Activated CD8-positive, alpha-beta memory T cell treated with anti-CD3 and anti-CD28 coated beads for 36 hours (primary cell): ENCODE measurements around the gene XPA. TPM values are rescaled to one million over a fixed set of nuclear protein-coding genes. Genes with fewer than 3 reads are reported as not detected.

Experiments used
- CTCF ChIA-PET: fragments of 350-600 bp; sonication (Branson Sonifier 250); formaldehyde crosslinking; loops from one replicate; lab custom pipeline; 2021; ENCODE audit warnings: antibody characterized with exemption; lab: Charles Lee
- POLR2A ChIA-PET: fragments of 350-600 bp; sonication (Branson Sonifier 250); formaldehyde crosslinking; loops from one replicate; lab custom pipeline; 2021; ENCODE audit warnings: antibody characterized with exemption; lab: Charles Lee
- total RNA-seq, 2 experiments: library from RNA; stranded (reverse); gene quantifications; one replicate each; pipeline ENCODE4 v1.2.3, GENCODE V29; 2021

The XPA gene
- total RNA-seq, 2 experiments from 2014 or later = 11.1 to 11.3 TPM

- ChIA-PET POLR2A (no interaction called here), CTCF (no interaction called here)
Measured at GRCh38 chr9:97668485-97668884, 28.7 kb downstream of the XPA start.

GRCh38 chr9:97666907-97667686, 30.0 kb downstream of the XPA start:
- ChIA-PET POLR2A (no interaction called here), CTCF (no interaction called here)

GRCh38 chr9:97665742-97666141, 31.4 kb downstream of the XPA start:
- POLR2A ChIA-PET = no interaction called here

GRCh38 chr9:97660847-97661246, 36.3 kb downstream of the XPA start:
- ChIA-PET CTCF (no interaction called here), POLR2A (interaction anchor here (0.6 kb wide), 1 partner anchor 187 kb away, joined by 4 read pairs; no protein-coding TSS in a partner anchor)

More at GRCh38 chr9:97665742-97666141, 31.4 kb downstream of the XPA start:
- CTCF ChIA-PET = no interaction called here

- ChIA-PET POLR2A (no interaction called here), CTCF (no interaction called here)
Measured at GRCh38 chr9:97660340-97660739, 36.8 kb downstream of the XPA start.

- ChIA-PET POLR2A (no interaction called here), CTCF (no interaction called here)
Measured at GRCh38 chr9:97659771-97660170, 37.4 kb downstream of the XPA start.

- ChIA-PET POLR2A (no interaction called here), CTCF (no interaction called here)
Measured at GRCh38 chr9:97658707-97659106, 38.4 kb downstream of the XPA start.

- POLR2A ChIA-PET = no interaction called here
- CTCF ChIA-PET = interaction anchor here (0.6 kb wide), 1 partner anchor 378 kb away, joined by 4 read pairs; no protein-coding TSS in a partner anchor
Measured at GRCh38 chr9:97651646-97652045, 45.5 kb downstream of the XPA start.

GRCh38 chr9:97647996-97648395, 49.1 kb downstream of the XPA start:
- ChIA-PET CTCF (interaction anchor here (1.1 kb wide), 1 partner anchor 22 kb away, joined by 3 read pairs; no protein-coding TSS in a partner anchor), POLR2A (no interaction called here)

- POLR2A ChIA-PET = interaction anchor here (1.2 to 1.6 kb wide), 2 partner anchors 13 to 406 kb away, joined by 3 to 4 read pairs; partner anchors contain the start of gene TSTD2
Measured at GRCh38 chr9:97645720-97646119, 51.4 kb downstream of the XPA start.

GRCh38 chr9:97640325-97640724, 56.8 kb downstream of the XPA start:
- CTCF ChIA-PET = no interaction called here
- POLR2A ChIA-PET = no interaction called here

More at GRCh38 chr9:97645720-97646119, 51.4 kb downstream of the XPA start:
- CTCF ChIA-PET = no interaction called here

GRCh38 chr9:97638666-97639065, 58.5 kb downstream of the XPA start:
- POLR2A ChIA-PET = no interaction called here

GRCh38 chr9:97636903-97637302, 60.2 kb downstream of the XPA start:
- CTCF ChIA-PET = no interaction called here
- POLR2A ChIA-PET = no interaction called here

More at GRCh38 chr9:97638666-97639065, 58.5 kb downstream of the XPA start:
- CTCF ChIA-PET = no interaction called here

- CTCF ChIA-PET = no interaction called here
- POLR2A ChIA-PET = no interaction called here
Measured at GRCh38 chr9:97635026-97635425, 62.1 kb downstream of the XPA start.

- ChIA-PET POLR2A (interaction anchor here (1.0 to 1.5 kb wide), 4 partner anchors 15 to 63 kb away, joined by 3 to 7 read pairs (median 3); partner anchors contain the start of gene XPA), CTCF (interaction anchor here (1.2 kb wide), 1 partner anchor 62 kb away, joined by 3 read pairs; no protein-coding TSS in a partner anchor)
Measured at GRCh38 chr9:97633859-97634490, 63.2 kb downstream of the XPA start.

GRCh38 chr9:97632985-97633858, 63.9 kb downstream of the XPA start, which contains the start of the genes NCBP1 and TSTD2:
Gene NCBP1, plus strand, starts transcription at chr9:97633821. Its CDS starts 61 bp downstream, at chr9:97633882.
Gene TSTD2, minus strand, starts transcription at chr9:97633368. Its CDS starts 5,806 bp downstream, at chr9:97627562.
- CTCF ChIA-PET = interaction anchor here (0.6 to 1.8 kb wide), 4 partner anchors 14 to 289 kb away, joined by 3 to 7 read pairs (median 3); partner anchors contain the start of gene TRMO
- POLR2A ChIA-PET = interaction anchor here (0.6 to 1.5 kb wide), 9 partner anchors 12 to 804 kb away, joined by 3 to 7 read pairs (median 4); partner anchors contain the start of gene XPA

GRCh38 chr9:97632248-97632984, 64.7 kb downstream of the XPA start:
- ChIA-PET POLR2A (interaction anchor here (0.7 to 1.4 kb wide), 6 partner anchors 13 to 350 kb away, joined by 3 to 7 read pairs (median 4); partner anchors contain the start of genes TRMO and XPA), CTCF (interaction anchor here (1.0 to 1.8 kb wide), 3 partner anchors 17 to 64 kb away, joined by 3 to 7 read pairs (median 3); no protein-coding TSS in a partner anchor)

- POLR2A ChIA-PET = no interaction called here
- CTCF ChIA-PET = interaction anchor here (1.0 kb wide), 1 partner anchor 162 kb away, joined by 3 read pairs; no protein-coding TSS in a partner anchor
Measured at GRCh38 chr9:97630591-97630990, 66.5 kb downstream of the XPA start.
